Upper lobe of right lung (tissue), 1 donor: Measurements from ENCODE around the gene CLSTN2. TPM values are rescaled to one million over a fixed set of nuclear protein-coding genes. Genes with fewer than 3 reads are reported as not detected.

Experiments used
- ATAC-seq: fragments of 200-7000 bp; cut with Tn5 transposase; one replicate; pipeline ENCODE4 v1.9.1; 2020; ENCODE audit warnings: mild to moderate bottlenecking, moderate library complexity
- DNase-seq: peaks from one replicate; pipeline ENCODE4 v3.0.0-alpha.2; 2020
- H3K27ac ChIP-seq: fragments of 200-600 bp; one replicate; pipeline ENCODE4 v1.8.0; 2022
- H3K27me3 ChIP-seq: fragments of 200-600 bp; one replicate; pipeline ENCODE4 v1.8.0; 2022; ENCODE audit warnings: mild to moderate bottlenecking
- H3K36me3 ChIP-seq: fragments of 200-600 bp; one replicate; pipeline ENCODE4 v1.8.0; 2022
- H3K4me1 ChIP-seq: fragments of 200-600 bp; one replicate; pipeline ENCODE4 v1.8.0; 2022
- H3K4me3 ChIP-seq: fragments of 200-600 bp; one replicate; pipeline ENCODE4 v1.8.0; 2022; ENCODE audit warnings: mild to moderate bottlenecking
- H3K9me3 ChIP-seq: fragments of 200-600 bp; one replicate; pipeline ENCODE4 v1.8.0; 2022
- CTCF ChIP-seq: fragments of 200-600 bp; IDR thresholded peaks from one replicate; pipeline ENCODE4 v1.8.0; 2022; ENCODE audit warnings: antibody characterized with exemption
- intact Hi-C: fragments of 100-400 bp; cut with DNase I; formaldehyde crosslinking; loops from one replicate; pipeline ENCODE4 v1.11.0; 2022
- total RNA-seq: library from RNA; stranded (reverse); fragmentation: NEBNext Ultra II Directional; extraction: Animal tissue kit (Norgen Biotek cat#: 25700); gene quantifications from one replicate; pipeline ENCODE4 v1.2.1, GENCODE V29; 2021
- donor health status: DM: no; HTN: yes; CAD: no; lungs with severe emphysema.

The CLSTN2 gene
- total RNA-seq, 1 donor from 2014 or later = 3.0 TPM

GRCh38 chr3:140014831-140015495 lies 80.0 kb downstream of the CLSTN2 start:
- intact Hi-C loops = no loop called here
- ATAC-seq = no peak
- Histone ChIP-seq H3K27me3 (no peaks in the 10 kb centered on the region), H3K9me3 (no peaks in the 10 kb centered on the region), H3K27ac (no peak overlapping the region), H3K36me3 (no peaks in the 10 kb centered on the region), H3K4me3 (no peak overlapping the region), H3K4me1 (no peaks in the 10 kb centered on the region)
- no peak for TF ChIP-seq CTCF
- DNase-seq = no peak

- no peaks in the 10 kb centered on the region for H3K36me3 ChIP-seq
- DNase-seq = no peak
- no peaks in the 10 kb centered on the region for H3K9me3 ChIP-seq
- H3K4me3 ChIP-seq = no peak overlapping the region
- no peak overlapping the region for H3K27ac ChIP-seq
- intact Hi-C loops = no loop called here
- no peaks in the 10 kb centered on the region for H3K4me1 ChIP-seq
- no peak for ATAC-seq
- no peak for TF ChIP-seq CTCF
- H3K27me3 ChIP-seq = no peaks in the 10 kb centered on the region
These were observed 80.8 kb downstream of the CLSTN2 start for GRCh38 chr3:140015741-140016140.

GRCh38 chr3:140018556-140018955 lies 83.6 kb downstream of the CLSTN2 start:
- ATAC-seq (no peak), DNase-seq (no peak)
- intact Hi-C loops = no loop called here
- Histone ChIP-seq H3K27me3 (no peaks in the 10 kb centered on the region), H3K4me3 (no peak overlapping the region), H3K4me1 (no peaks in the 10 kb centered on the region), H3K27ac (no peak overlapping the region), H3K9me3 (no peaks in the 10 kb centered on the region), H3K36me3 (no peaks in the 10 kb centered on the region)
- TF ChIP-seq CTCF = no peak

- no peaks in the 10 kb centered on the region for H3K9me3 ChIP-seq
- intact Hi-C loops = no loop called here
- no peaks in the 10 kb centered on the region for H3K4me1 ChIP-seq
- no peak overlapping the region for H3K4me3 ChIP-seq
- H3K27me3 ChIP-seq = no peaks in the 10 kb centered on the region
- TF ChIP-seq CTCF = no peak
- DNase-seq = no peak
- no peak overlapping the region for H3K27ac ChIP-seq
- no peak for ATAC-seq
- H3K36me3 ChIP-seq = no peaks in the 10 kb centered on the region
These were observed 85.0 kb downstream of the CLSTN2 start for GRCh38 chr3:140019946-140020345.

- no peak for DNase-seq
These were observed 85.6 kb downstream of the CLSTN2 start for GRCh38 chr3:140020541-140020940.

More at GRCh38 chr3:140020541-140020940, 85.6 kb downstream of the CLSTN2 start:
- no peak for TF ChIP-seq CTCF
- Histone ChIP-seq H3K27ac (no peak overlapping the region), H3K4me1 (no peaks in the 10 kb centered on the region), H3K27me3 (no peaks in the 10 kb centered on the region), H3K4me3 (no peak overlapping the region), H3K36me3 (no peaks in the 10 kb centered on the region), H3K9me3 (no peaks in the 10 kb centered on the region)
- intact Hi-C loops = no loop called here
- no peak for ATAC-seq
